GM12878 (cell line): ENCODE measurements around the gene TPRA1. TPM values are rescaled to one million over a fixed set of nuclear protein-coding genes. Genes with fewer than 3 reads are reported as not detected.

Experiments
- ATAC-seq: fragments of 200-7000 bp; cut with Tn5 transposase; 3 replicates; pipeline ENCODE4 v1.9.1; 2020; ENCODE audit warnings: mild to moderate bottlenecking, moderate library complexity
- BruUV-seq: library from RNA; stranded (reverse); fragments of 400-500 nt; replicated peaks from 2 replicates; lab custom pipeline; 2021; lab: Mats Ljungman, UMichigan
- CTCF ChIA-PET: fragments of 300-600 bp; sonication (Branson Sonifier 250); formaldehyde crosslinking; extraction: SDS; loops from one replicate; lab custom pipeline; 2021; ENCODE audit warnings: inconsistent platforms; lab: Yijun Ruan, JAX
- POLR2A ChIA-PET: fragments of 350-600 bp; formaldehyde crosslinking; extraction: SDS; loops from one replicate; lab custom pipeline; 2021; ENCODE audit warnings: inconsistent platforms; lab: Charles Lee
- RAD21 ChIA-PET: fragments of 300-600 bp; sonication (Branson Sonifier 250); formaldehyde crosslinking; loops from one replicate; lab custom pipeline; 2023; ENCODE audit warnings: antibody characterized with exemption; ENCODE audit not compliant: unreplicated experiment; lab: Charles Lee
- SMC1A ChIA-PET: fragments of 300-600 bp; sonication (Branson Sonifier 250); formaldehyde crosslinking; loops from one replicate; lab custom pipeline; 2023; ENCODE audit not compliant: unreplicated experiment, uncharacterized antibody; lab: Charles Lee
- DNase-seq: peaks from one replicate; pipeline ENCODE4 v3.0.0-alpha.2; 2011; ENCODE audit warnings: low read depth, low spot score
- FAIRE-seq: peaks from 3 replicates; lab custom pipeline; 2011; peaks lifted over from hg19 to GRCh38; lab: Jason Lieb, UNC
- H2AFZ ChIP-seq: 2 replicates; pipeline ENCODE4 v1.6.0; 2011; ENCODE audit warnings: low read depth, low read length, control low read depth; ENCODE audit not compliant: control insufficient read depth
- H3K27ac ChIP-seq: 2 replicates; pipeline ENCODE4 v1.5.1; 2011; ENCODE audit warnings: control low read depth; ENCODE audit not compliant: control insufficient read depth, insufficient read depth
- H3K27me3 ChIP-seq, 2 experiments: replicated peaks in 1 of 2; 2 replicates each; pipeline versions ENCODE4 v1.6.0 to v1.6.1; 2011; ENCODE audit warnings: low read length in 1 of 2; ENCODE audit not compliant: control insufficient read depth in 2 of 2, insufficient read depth in 2 of 2
- H3K36me3 ChIP-seq, 2 experiments: 2 replicates each; pipeline ENCODE4 v1.5.1; 2011; ENCODE audit warnings: low read length in 1 of 2; ENCODE audit not compliant: control insufficient read depth in 2 of 2, insufficient read depth in 2 of 2
- H3K4me1 ChIP-seq: 2 replicates; pipeline ENCODE4 v1.6.1; 2011; ENCODE audit warnings: mild to moderate bottlenecking, low read length, moderate library complexity, mixed read lengths; ENCODE audit not compliant: control insufficient read depth, insufficient read depth
- H3K4me2 ChIP-seq: 2 replicates; pipeline ENCODE4 v1.6.0; 2011; ENCODE audit warnings: control low read depth; ENCODE audit not compliant: control insufficient read depth, insufficient read depth
- H3K4me3 ChIP-seq: fragments of 200-600 bp; sonication (generic); 2 replicates; pipeline ENCODE4 v1.5.1; 2016
- H3K79me2 ChIP-seq: 2 replicates; pipeline ENCODE4 v1.6.0; 2011; ENCODE audit warnings: low read length; ENCODE audit not compliant: control insufficient read depth, insufficient read depth
- H3K9ac ChIP-seq: 2 replicates; pipeline ENCODE4 v1.8.0; 2011; ENCODE audit warnings: low read length, control low read depth, mixed read lengths; ENCODE audit not compliant: control insufficient read depth, insufficient read depth
- H3K9me3 ChIP-seq: replicated peaks from 3 replicates; pipeline ENCODE4 v1.5.1; 2011; ENCODE audit warnings: mild to moderate bottlenecking, low read length; ENCODE audit not compliant: control insufficient read depth, insufficient read depth
- H4K20me1 ChIP-seq: 2 replicates; pipeline ENCODE4 v1.6.0; 2011; ENCODE audit not compliant: control insufficient read depth, insufficient read depth
- BMI1 ChIP-seq: fragments of 450-650 bp; IDR thresholded peaks from 2 replicates; pipeline ENCODE4 v1.6.1; 2016; ENCODE audit warnings: mild to moderate bottlenecking, moderate library complexity, borderline replicate concordance
- CEBPZ ChIP-seq: fragments of 150-350 bp; IDR thresholded peaks from 2 replicates; pipeline ENCODE4 v1.6.1; 2016; ENCODE audit warnings: low read depth, low read length
- CHD1 ChIP-seq: IDR thresholded peaks from 2 replicates; pipeline ENCODE4 v1.6.1; 2012; ENCODE audit warnings: low read depth, low read length, improper control_type of control experiment
- E4F1 ChIP-seq: fragments of 450-650 bp; IDR thresholded peaks from 2 replicates; pipeline ENCODE4 v1.6.1; 2018; ENCODE audit warnings: borderline replicate concordance, mild to moderate bottlenecking; ENCODE audit not compliant: partially characterized antibody
- HCFC1 ChIP-seq: fragments of 150-350 bp; IDR thresholded peaks from 2 replicates; pipeline ENCODE4 v1.6.1; 2014; ENCODE audit warnings: low read length
- JUNB ChIP-seq: IDR thresholded peaks from 2 replicates; pipeline ENCODE4 v1.6.1; 2016; ENCODE audit warnings: antibody characterized with exemption, mild to moderate bottlenecking
- MYB ChIP-seq: fragments of 150-350 bp; IDR thresholded peaks from 2 replicates; pipeline ENCODE4 v1.6.1; 2014; ENCODE audit warnings: mild to moderate bottlenecking, low read depth, low read length, borderline replicate concordance
- NBN ChIP-seq: fragments of 450-650 bp; IDR thresholded peaks from 2 replicates; pipeline ENCODE4 v1.6.1; 2016
- NR2C1 ChIP-seq: fragments of 450-650 bp; IDR thresholded peaks from 2 replicates; pipeline ENCODE4 v1.6.1; 2017; ENCODE audit warnings: antibody characterized with exemption, mild to moderate bottlenecking, moderate library complexity
- PAX5 ChIP-seq: IDR thresholded peaks from 2 replicates; pipeline ENCODE4 v1.6.1; 2011; ENCODE audit warnings: low read depth, low read length, borderline replicate concordance
- PAX8 ChIP-seq: fragments of 450-650 bp; IDR thresholded peaks from 2 replicates; pipeline ENCODE4 v1.6.1; 2017; ENCODE audit warnings: mild to moderate bottlenecking, moderate library complexity
- SKIL ChIP-seq: fragments of 450-650 bp; IDR thresholded peaks from 2 replicates; pipeline ENCODE4 v1.6.1; 2017; ENCODE audit warnings: mild to moderate bottlenecking, low read depth, inconsistent platforms; ENCODE audit not compliant: poor library complexity, severe bottlenecking
- SRF ChIP-seq, 2 experiments: IDR thresholded peaks; 2 replicates each; pipeline ENCODE4 v1.6.1; 2011; ENCODE audit warnings: low read depth in 2 of 2, low read length in 2 of 2, mild to moderate bottlenecking in 1 of 2, moderate library complexity in 1 of 2
- TARDBP ChIP-seq: IDR thresholded peaks from 2 replicates; pipeline ENCODE4 v1.6.1; 2016; ENCODE audit warnings: borderline replicate concordance
- ZSCAN29 ChIP-seq: fragments of 450-650 bp; IDR thresholded peaks from 2 replicates; pipeline ENCODE4 v1.6.1; 2017; ENCODE audit warnings: mild to moderate bottlenecking, moderate library complexity
- WGBS: methylation state at CpG from one replicate; pipeline ENCODE4 v1.1.6; 2016; ENCODE audit warnings: low lambda C conversion rate; ENCODE audit not compliant: insufficient replicate concordance, insufficient coverage; ENCODE audit errors: missing lambda C conversion rate; 5-methylcytosine and 5-hydroxymethylcytosine counted together
- in situ Hi-C: fragments of 300-500 bp; cut with MboI; formaldehyde crosslinking; loops from 9 replicates; pipeline ENCODE4 v1.14.3; 2018; ENCODE audit warnings: mixed read lengths
- intact Hi-C: fragments of 100-400 bp; cut with micrococcal nuclease; formaldehyde crosslinking; loops from one replicate; pipeline ENCODE4 v1.14.2; 2022; ENCODE audit not compliant: unreplicated experiment
- polyA plus RNA-seq, 11 experiments: library from polyadenylated mRNA; depleted of rRNA in 4 of 11; unstranded in 6 of 11; stranded (reverse) in 5 of 11; fragments of >200 nt; fragmentation: Nextera tagmentation in 4 of 11; fragmentation: Illumina TruSeq in 1 of 11; extraction: Ambion mirVana in 4 of 11; extraction: Trizol in 1 of 11; gene quantifications; 1 replicate in 1 of 11; 2 replicates in 10 of 11; pipeline versions ENCODE4 v1.2.1 to v1.2.3, GENCODE V29; 2011 to 2016; ENCODE audit warnings: inconsistent platforms in 2 of 11, missing spikeins in 2 of 11, low read depth in 1 of 11
- total RNA-seq, 4 experiments: library from RNA; depleted of rRNA in 3 of 4; stranded (reverse); fragments of >200 nt in 3 of 4; fragmentation: Illumina TruSeq in 1 of 4; extraction: Trizol in 1 of 4; gene quantifications; 2 replicates each; pipeline versions ENCODE4 v1.2.1 to v1.2.3, GENCODE V29; 2013 to 2021

TPRA1 gene
- total and polyA plus RNA-seq, 10 of the 15 experiments (the other 5 are each of a cell fraction or from before 2014, with no cell fraction given), result 1.8 to 39.6 (median 26.6) TPM

- H3K9ac ChIP-seq, result peak overlapping the region; percentile 81
- 29% methylated on average over 9 of the region's 12 CpGs for WGBS
- RAD21 ChIA-PET, result interaction anchor here (1.5 to 2.5 kb wide), 3 partner anchors 10 to 165 kb away, joined by 3 to 11 read pairs (median 8); partner anchors contain the start of gene MCM2
- SMC1A ChIA-PET, result interaction anchor here (0.9 to 2.9 kb wide), 3 partner anchors 8 to 14 kb away, joined by 3 to 9 read pairs (median 7); no protein-coding TSS in a partner anchor
- peak overlapping the region; percentile 99 for H3K4me3 ChIP-seq
- BruUV-seq, result no TSS peak
- H3K36me3 ChIP-seq, result no peaks in the 10 kb centered on the region; a peak in 1 of 4 replicates
- no peaks in the 10 kb centered on the region for H3K9me3 ChIP-seq
- CTCF ChIA-PET, result interaction anchor here (0.6 to 5.3 kb wide), 8 partner anchors 8 to 379 kb away, joined by 3 to 43 read pairs (median 3); no protein-coding TSS in a partner anchor
- ATAC-seq (peak; percentile 21), FAIRE-seq (no peak), DNase-seq (no peak)
- peak overlapping the region; percentile 97 for H3K4me2 ChIP-seq
- no peak overlapping the region; the same call in 1 of the 2 replicates for H2AFZ ChIP-seq
- intact Hi-C loops (loop anchor here (5.0 kb wide), 1 partner anchor 463 kb away; the partner anchor contains the start of gene SEC61A1), in situ Hi-C loops (no loop called here)
- no peaks in the 10 kb centered on the region for H3K27me3 ChIP-seq
- H4K20me1 ChIP-seq, result no peaks in the 10 kb centered on the region; the same call in 1 of the 2 replicates
- POLR2A ChIA-PET, result interaction anchor here (0.6 to 3.6 kb wide), 3 partner anchors 10 to 71 kb away, joined by 3 to 39 read pairs (median 4); partner anchors contain the start of gene MCM2
- H3K27ac ChIP-seq, result peak overlapping the region; percentile 94
- H3K79me2 ChIP-seq, result peaks cover 55% of the 10 kb centered on the region
- peaks cover 22% of the 10 kb centered on the region for H3K4me1 ChIP-seq
- TF ChIP-seq MYB (no peak), PAX5 (no peak), NR2C1 (no peak), PAX8 (no peak), BMI1 (no peak), HCFC1 (no peak), SKIL (no peak), JUNB (no peak), ZSCAN29 (no peak), CHD1 (no peak), CEBPZ (no peak), NBN (0 out of 2 replicates have a peak, but pooled peaks have one; percentile 14), SRF (IDR thresholded peaks at IDR 0.05; ENCODE audit: low read depth in 2 of 2, low read length in 2 of 2) (no peak), E4F1 (no peak), TARDBP (no peak)
Observed at GRCh38 chr3:127588806-127589577, 1.5 kb downstream of the TPRA1 start.
